Uterus (tissue), 4 donors: Measurements from ENCODE around the gene PCNX3. TPM values are rescaled to one million over a fixed set of nuclear protein-coding genes. Genes with fewer than 3 reads are reported as not detected.

Source experiments
- DNase-seq, 2 donors: peaks; one replicate each; pipeline ENCODE4 v3.0.0-alpha.2; 2019 to 2020
- H3K27ac ChIP-seq, 2 donors: fragments of 200-600 bp; sonication (generic); 1 replicate in 1 of 2; 2 replicates in 1 of 2; pipeline ENCODE4 v1.5.1; 2016 to 2018
- H3K27me3 ChIP-seq, 2 donors: fragments of 200-600 bp; sonication (generic); one replicate each; pipeline ENCODE4 v1.5.1; 2018 to 2019; ENCODE audit warnings: control low read depth in 1 of 2
- H3K36me3 ChIP-seq, 2 donors: fragments of 200-600 bp; sonication (generic); one replicate each; pipeline ENCODE4 v1.5.1; 2019; ENCODE audit warnings: control low read depth in 1 of 2
- H3K4me1 ChIP-seq, 2 donors: fragments of 200-600 bp; sonication (generic); one replicate each; pipeline ENCODE4 v1.5.1; 2018 to 2019; ENCODE audit warnings: control low read depth in 1 of 2
- H3K4me3 ChIP-seq, 2 donors: fragments of 200-600 bp; sonication (generic); 1 replicate in 1 of 2; 2 replicates in 1 of 2; pipeline ENCODE4 v1.5.1; 2018 to 2019; ENCODE audit warnings: mild to moderate bottlenecking in 1 of 2
- H3K9me3 ChIP-seq, 2 donors: fragments of 200-600 bp; sonication (generic); one replicate each; pipeline ENCODE4 v1.5.1; 2019; ENCODE audit warnings: control low read depth in 1 of 2
- CTCF ChIP-seq, 4 experiments: fragments of 200-600 bp in 2 of 4; fragments of 450-650 bp in 2 of 4; sonication (generic) in 2 of 4; IDR thresholded peaks; one replicate each; pipeline ENCODE4 v1.5.1; 2016 to 2019; ENCODE audit warnings: antibody characterized with exemption in 4 of 4, mild to moderate bottlenecking in 2 of 4, moderate library complexity in 1 of 4
- POLR2A ChIP-seq, 2 donors: fragments of 450-650 bp; IDR thresholded peaks; one replicate each; pipeline ENCODE4 v1.6.1; 2016; ENCODE audit warnings: antibody characterized with exemption in 2 of 2, mild to moderate bottlenecking in 1 of 2, moderate library complexity in 1 of 2
- intact Hi-C: fragments of 100-400 bp; cut with DNase I; formaldehyde crosslinking; loops from one replicate; pipeline ENCODE4 v1.15.1; 2023; ENCODE audit warnings: low total_unique reads
- total RNA-seq, 4 donors: library from RNA; depleted of rRNA in 3 of 4; stranded (reverse); fragments of >200 nt in 3 of 4; gene quantifications; one replicate each; pipeline versions ENCODE4 v1.1.0 to v1.2.4, GENCODE V29; 2014 to 2023
- donor health status: DM: yes; HTN: yes; CAD: no.

PCNX3 gene
- total RNA-seq, 4 donors from 2014 or later: 6.8 to 47.4 (median 24.6) TPM

- DNase-seq: no peak
- H3K4me3 ChIP-seq: peak overlapping the region; percentile 56 to 70
- intact Hi-C loops: no loop called here
- H3K9me3 ChIP-seq: no peaks in the 10 kb centered on the region
- no peaks in the 10 kb centered on the region for H3K27me3 ChIP-seq
- peak overlapping the region; percentile 84 to 92 for H3K27ac ChIP-seq
- H3K36me3 ChIP-seq: no peaks in the 10 kb centered on the region
- TF ChIP-seq CTCF (IDR thresholded peaks at IDR 0.05): no peak
- TF ChIP-seq POLR2A (IDR thresholded peaks at IDR 0.05): no peak
- H3K4me1 ChIP-seq: peaks cover 0 to 32% of the 10 kb centered on the region in 2 donors
These were observed 37.8 kb upstream of the PCNX3 start for GRCh38 chr11:65577756-65578109.

- H3K4me3 ChIP-seq: no peak overlapping the region
- no peak for DNase-seq
- intact Hi-C loops: no loop called here
These were observed 37.4 kb upstream of the PCNX3 start for GRCh38 chr11:65578134-65578533.

GRCh38 chr11:65578667-65579066 is 36.9 kb upstream of the PCNX3 start:
- intact Hi-C loops: no loop called here
- TF ChIP-seq POLR2A (IDR thresholded peaks at IDR 0.05): no peak
- no peak for TF ChIP-seq CTCF (IDR thresholded peaks at IDR 0.05)
- Histone ChIP-seq H3K27me3 (no peaks in the 10 kb centered on the region), H3K9me3 (no peaks in the 10 kb centered on the region), H3K4me3 (no peak overlapping the region), H3K27ac (peak overlapping the region; percentile 1 to 92), H3K36me3 (no peaks in the 10 kb centered on the region), H3K4me1 (peaks cover 0 to 26% of the 10 kb centered on the region in 2 donors)
- no peak for DNase-seq

More at GRCh38 chr11:65578134-65578533, 37.4 kb upstream of the PCNX3 start:
- Histone ChIP-seq H3K4me1 (peaks cover 0 to 31% of the 10 kb centered on the region in 2 donors), H3K36me3 (no peaks in the 10 kb centered on the region), H3K9me3 (no peaks in the 10 kb centered on the region), H3K27me3 (no peaks in the 10 kb centered on the region), H3K27ac (peak overlapping the region; percentile 84 to 92)
- no peak for TF ChIP-seq POLR2A (IDR thresholded peaks at IDR 0.05)
- TF ChIP-seq CTCF (IDR thresholded peaks at IDR 0.05): no peak

GRCh38 chr11:65579291-65579690 is 36.3 kb upstream of the PCNX3 start:
- no peaks in the 10 kb centered on the region for H3K27me3 ChIP-seq
- no peak overlapping the region for H3K27ac ChIP-seq
- H3K36me3 ChIP-seq: no peaks in the 10 kb centered on the region
- intact Hi-C loops: no loop called here
- no peak for DNase-seq
- no peak for TF ChIP-seq POLR2A (IDR thresholded peaks at IDR 0.05)
- TF ChIP-seq CTCF (IDR thresholded peaks at IDR 0.05): no peak
- H3K4me1 ChIP-seq: peaks cover 0 to 23% of the 10 kb centered on the region in 2 donors
- H3K4me3 ChIP-seq: no peak overlapping the region
- H3K9me3 ChIP-seq: no peaks in the 10 kb centered on the region

GRCh38 chr11:65580031-65580692 is 35.4 kb upstream of the PCNX3 start:
- peaks cover 0 to 23% of the 10 kb centered on the region in 2 donors for H3K4me1 ChIP-seq
- H3K27ac ChIP-seq: no peak overlapping the region
- H3K9me3 ChIP-seq: no peaks in the 10 kb centered on the region
- no peak overlapping the region for H3K4me3 ChIP-seq
- no peaks in the 10 kb centered on the region for H3K27me3 ChIP-seq
- no peaks in the 10 kb centered on the region for H3K36me3 ChIP-seq
- intact Hi-C loops: loop anchor here (10.0 kb wide), 1 partner anchor 45 kb away; no protein-coding TSS in a partner anchor
- TF ChIP-seq CTCF (IDR thresholded peaks at IDR 0.05) (no peak), POLR2A (IDR thresholded peaks at IDR 0.05) (no peak)
- DNase-seq: no peak
